ENCODE data around the gene APBA2.

APBA2 gene

GRCh38 chr15:28917791-28918140 lies 32.0 kb downstream of the APBA2 start:
- no peak for DNase-seq

- DNase-seq = peak; percentile 79
Measured at GRCh38 chr15:28918141-28918983, 32.6 kb downstream of the APBA2 start.

GRCh38 chr15:28919201-28919635 lies 33.4 kb downstream of the APBA2 start:
- no peak for DNase-seq

GRCh38 chr15:28919679-28920655 lies 34.2 kb downstream of the APBA2 start:
- DNase-seq = no peak

- DNase-seq = no peak
Measured at GRCh38 chr15:28920781-28921331, 35.1 kb downstream of the APBA2 start.

GRCh38 chr15:28921336-28921735 lies 35.6 kb downstream of the APBA2 start:
- DNase-seq = no peak

GRCh38 chr15:28921919-28922706 lies 36.3 kb downstream of the APBA2 start:
- no peak for DNase-seq

- no peak for DNase-seq
Measured at GRCh38 chr15:28922707-28923012, 36.9 kb downstream of the APBA2 start.

- no peak for DNase-seq
Measured at GRCh38 chr15:28923726-28924280, 38.0 kb downstream of the APBA2 start.

GRCh38 chr15:28927043-28927442 lies 41.3 kb downstream of the APBA2 start:
- no peak for DNase-seq

GRCh38 chr15:28929200-28929599 lies 43.4 kb downstream of the APBA2 start:
- peak; percentile 96 for DNase-seq

- no peak for DNase-seq
Measured at GRCh38 chr15:28930011-28930410, 44.2 kb downstream of the APBA2 start.

- no peak for DNase-seq
Measured at GRCh38 chr15:28930476-28931291, 44.9 kb downstream of the APBA2 start.

GRCh38 chr15:28931828-28932227 lies 46.1 kb downstream of the APBA2 start:
- DNase-seq = no peak

- DNase-seq = no peak
Measured at GRCh38 chr15:28932361-28932760, 46.6 kb downstream of the APBA2 start.

- no peak for DNase-seq
Measured at GRCh38 chr15:28933710-28934445, 48.1 kb downstream of the APBA2 start.

- DNase-seq = no peak
Measured at GRCh38 chr15:28934645-28935044, 48.9 kb downstream of the APBA2 start.

GRCh38 chr15:28935316-28935715 lies 49.5 kb downstream of the APBA2 start:
- no peak for DNase-seq

GRCh38 chr15:28936081-28936480 lies 50.3 kb downstream of the APBA2 start:
- DNase-seq = no peak

GRCh38 chr15:28936481-28936881 lies 50.7 kb downstream of the APBA2 start:
- no peak for DNase-seq

GRCh38 chr15:28937271-28937670 lies 51.5 kb downstream of the APBA2 start:
- DNase-seq = no peak
